A549 treated with Mapracorat at 1 μM for 4 hours (cell line): ENCODE results near the gene COX7A1. TPM values are rescaled to one million over a fixed set of nuclear protein-coding genes. Genes with fewer than 3 reads are reported as not detected.

Source experiments
- total RNA-seq: library from RNA; stranded (reverse); fragments of 200-300 nt; extraction: Qiagen RNA extraction; gene quantifications from 5 replicates; pipeline ENCODE4 v1.2.3, GENCODE V29; 2022

Gene COX7A1
- not detected in 5 replicates for total RNA-seq

DNA sequence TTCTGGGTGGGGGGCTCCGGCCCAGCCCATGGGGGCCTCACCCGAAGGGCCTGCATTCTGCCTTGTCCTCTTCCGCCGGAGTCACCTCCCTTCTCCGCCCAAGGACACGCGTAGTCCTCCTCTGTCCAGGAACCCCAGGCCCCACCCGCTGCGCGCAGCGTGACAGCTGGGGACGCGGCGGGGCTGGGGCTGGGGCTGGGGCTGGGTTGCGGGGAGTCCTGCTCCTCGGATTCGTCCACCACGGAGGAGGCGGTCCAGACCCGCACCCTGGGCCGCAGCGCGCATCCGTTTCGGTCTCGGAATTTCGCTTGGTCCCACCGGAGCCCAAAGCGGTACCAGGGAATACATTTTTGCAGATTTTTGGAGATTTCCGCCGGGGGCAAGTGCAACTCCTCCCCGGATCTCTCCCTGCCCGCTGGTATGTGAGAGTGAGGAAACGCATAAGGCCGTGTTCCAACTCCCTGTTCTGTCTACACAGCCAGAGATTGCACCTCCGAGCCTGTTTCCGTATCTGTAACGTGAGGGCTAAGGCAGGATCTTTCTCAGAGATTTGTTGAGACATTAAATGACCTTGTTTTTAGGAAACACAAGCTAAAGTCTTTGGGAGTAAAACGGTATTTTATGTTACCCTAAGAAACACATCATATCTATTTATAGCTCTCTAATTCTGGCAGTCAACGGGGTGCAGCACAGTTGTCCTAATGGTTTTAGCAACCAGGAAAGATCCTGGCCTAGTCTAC, at the start of gene COX7A1:
TSS of gene COX7A1 (minus strand) at position 96 of the 740 bp plus-strand sequence. CDS start at position 56, 40 bp downstream.

DNA sequence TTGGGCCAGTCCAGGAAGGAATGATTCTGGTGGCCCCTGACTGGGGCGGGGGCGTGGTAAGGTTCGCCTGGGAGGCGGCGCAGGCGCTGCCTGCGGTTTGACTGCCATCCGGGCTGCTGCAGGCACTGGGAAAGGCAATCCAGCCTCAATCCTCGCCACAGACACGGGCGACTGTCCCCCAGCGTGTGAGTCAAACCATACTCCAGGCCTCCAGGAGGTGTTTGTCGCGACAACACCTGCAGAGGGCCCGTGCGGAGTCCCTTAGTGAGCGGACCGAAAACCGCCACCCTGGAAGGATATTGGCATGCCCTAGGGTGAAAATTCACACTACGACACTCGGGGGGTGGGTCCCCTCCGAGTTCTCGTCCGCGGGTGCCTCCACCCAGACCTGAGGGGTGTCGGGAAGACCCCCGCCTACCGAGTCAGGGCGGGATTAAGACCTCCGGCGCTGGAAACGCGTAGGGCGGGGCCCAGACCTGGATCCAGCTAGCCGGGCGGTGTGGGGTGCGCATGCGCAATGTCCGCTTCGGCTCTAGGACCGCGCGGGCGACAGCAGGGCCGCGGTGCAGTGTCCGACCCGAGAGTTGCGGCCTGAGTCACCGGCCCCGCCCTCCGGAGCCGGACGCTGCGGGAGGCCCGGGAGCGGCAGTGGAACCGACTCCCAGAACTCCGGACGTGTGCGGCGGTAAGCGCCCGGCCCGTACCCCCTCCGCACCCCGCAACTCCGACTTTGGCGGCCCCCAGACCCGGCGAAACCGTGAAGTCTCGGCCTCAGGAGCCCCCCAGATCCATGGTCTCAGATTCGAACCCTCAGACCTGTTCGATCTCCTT, 12.6 kb downstream of the COX7A1 start, which contains the start of gene CAPNS1:
TSS of gene CAPNS1 (plus strand) at position 594 of the 831 bp plus-strand sequence. CDS start 946 bp downstream, outside the sequence.

DNA sequence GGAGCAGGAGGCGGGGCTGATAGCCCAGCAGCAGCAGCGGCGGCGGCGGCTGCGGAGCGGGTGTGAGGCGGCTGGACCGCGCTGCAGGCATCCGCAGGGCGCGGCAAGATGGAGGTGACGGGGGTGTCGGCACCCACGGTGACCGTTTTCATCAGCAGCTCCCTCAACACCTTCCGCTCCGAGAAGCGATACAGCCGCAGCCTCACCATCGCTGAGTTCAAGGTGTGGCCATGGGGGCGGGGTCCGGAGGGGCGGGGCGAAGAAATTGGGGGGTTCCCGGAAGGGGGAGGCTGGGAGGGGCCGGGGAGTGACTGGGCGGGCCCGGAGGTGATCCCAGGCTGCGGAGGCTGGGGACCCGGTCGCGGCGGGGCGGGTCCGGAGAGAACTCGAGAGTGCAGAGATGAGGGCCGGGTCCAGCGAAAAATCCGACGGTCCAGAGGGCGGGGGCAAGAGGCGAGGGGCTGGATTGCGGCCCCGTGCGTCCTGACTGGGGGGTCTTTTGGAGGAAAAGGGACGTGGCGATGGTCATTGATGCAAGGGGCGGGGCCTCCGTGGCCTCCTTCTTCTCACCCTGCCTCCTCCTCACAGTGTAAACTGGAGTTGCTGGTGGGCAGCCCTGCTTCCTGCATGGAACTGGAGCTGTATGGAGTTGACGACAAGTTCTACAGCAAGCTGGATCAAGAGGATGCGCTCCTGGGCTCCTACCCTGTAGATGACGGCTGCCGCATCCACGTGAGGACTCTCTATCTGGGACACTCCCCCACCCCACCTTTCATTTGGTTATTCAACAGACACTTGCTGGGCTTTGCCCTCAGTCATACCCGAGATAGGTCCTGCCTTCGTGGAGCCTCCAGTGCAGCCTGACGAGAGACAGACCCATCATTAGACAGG, 36.5 kb downstream of the COX7A1 start, which contains the start of gene TBCB:
TSS of gene TBCB (plus strand) at position 16 of the 891 bp plus-strand sequence. CDS start at position 109, 93 bp downstream.

DNA sequence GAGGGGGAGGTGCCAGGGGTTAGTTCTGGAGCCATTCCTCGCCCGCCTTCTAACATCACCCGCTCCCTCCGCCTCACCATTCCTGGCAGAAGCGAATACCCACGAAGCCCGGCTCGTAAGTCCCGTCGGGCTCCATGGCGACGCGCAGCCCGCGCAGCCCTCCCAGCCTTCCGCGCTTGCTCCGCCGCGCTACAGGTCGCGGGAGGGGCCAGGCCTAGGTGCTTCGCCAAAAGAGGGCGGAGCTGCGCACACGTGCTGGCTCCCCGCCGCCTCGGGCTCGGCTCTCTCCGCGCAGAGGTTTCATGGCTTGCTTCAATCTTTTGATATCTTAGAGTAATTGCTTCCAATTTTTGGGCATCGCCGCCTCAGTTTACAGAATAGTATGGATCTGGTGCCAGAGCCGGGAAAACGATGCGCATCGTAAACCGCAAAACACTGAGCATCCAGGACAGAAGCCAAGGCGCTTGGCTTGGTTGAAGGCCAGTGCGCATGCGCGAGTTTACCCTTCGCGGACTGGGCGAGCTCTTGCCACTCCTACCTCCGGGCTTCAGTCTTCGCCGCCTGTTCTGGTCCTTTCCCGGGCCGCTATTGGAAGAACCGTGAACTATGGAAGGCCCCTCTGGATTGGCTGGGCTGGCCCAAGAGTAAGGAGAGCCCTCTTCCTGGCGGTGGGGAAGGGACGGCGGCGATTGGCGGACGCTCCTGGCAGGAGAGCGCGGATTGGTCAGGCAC, 37.4 kb downstream of the COX7A1 start, which contains the start of gene POLR2I:
TSS of gene POLR2I (minus strand) at position 155 of the 732 bp plus-strand sequence. CDS start at position 136, 19 bp downstream.

DNA sequence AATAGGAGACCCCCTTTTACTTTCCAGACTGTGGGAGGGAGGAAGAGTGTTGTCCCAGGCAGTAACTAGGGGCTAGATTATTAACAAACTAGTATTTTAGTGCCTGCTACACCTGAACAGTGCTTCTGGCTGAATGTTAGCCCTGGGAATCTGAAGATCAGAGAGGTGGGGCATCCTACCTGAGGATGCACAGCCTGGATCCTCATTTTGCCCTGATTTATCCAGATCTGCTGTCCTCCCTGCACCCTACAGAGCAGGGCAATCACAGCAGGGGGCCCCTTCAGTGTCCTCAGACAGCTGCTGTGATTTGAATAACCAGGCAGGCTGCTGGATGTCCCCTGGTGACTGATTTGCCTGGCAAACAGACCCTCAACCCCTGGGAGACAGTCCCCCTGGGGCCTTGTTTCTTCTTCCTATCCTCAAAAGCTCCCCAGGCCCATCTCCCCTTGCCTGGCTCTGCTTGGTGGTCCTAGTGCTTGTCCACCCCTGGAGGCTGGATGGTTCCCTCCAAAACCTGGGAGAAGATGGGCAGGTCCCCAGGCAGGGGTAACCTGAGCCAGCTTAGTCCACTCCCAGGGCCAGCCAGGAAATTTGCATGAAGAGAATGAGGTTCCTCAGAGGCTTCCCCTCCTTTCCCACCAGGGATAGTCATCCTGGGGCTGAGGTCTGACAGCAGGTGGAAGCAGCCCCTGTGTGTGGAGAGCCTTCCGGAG, 41.6 kb downstream of the COX7A1 start, which contains the start of gene OVOL3:
TSS of gene OVOL3 (plus strand) at position 657 of the 713 bp plus-strand sequence. CDS start 60 bp downstream, outside the sequence.

Other genes starting within 250 kb of the COX7A1 start
- 0.30 to 0.45 TPM (median 0.35 TPM) in 5 replicates for gene HCST, start 249.9 kb downstream of the COX7A1 start, total RNA-seq
- not detected in 5 replicates for gene TYROBP, start 244.2 kb downstream of the COX7A1 start, total RNA-seq
- gene LRFN3, start 216.1 kb downstream of the COX7A1 start, total RNA-seq, result 12.9 to 23.3 TPM (median 21.0 TPM) in 5 replicates
- gene SDHAF1, start 157.3 kb downstream of the COX7A1 start, total RNA-seq, result 28.4 to 51.5 TPM (median 47.8 TPM) in 5 replicates
- gene SYNE4, start 143.6 kb downstream of the COX7A1 start, total RNA-seq, result 0.11 to 0.28 TPM (median 0.15 TPM) in 5 replicates
- 21.2 to 31.5 TPM (median 22.9 TPM) in 5 replicates for gene ALKBH6, start 138.2 kb downstream of the COX7A1 start, total RNA-seq
- gene CLIP3, start 119.6 kb downstream of the COX7A1 start, total RNA-seq, result 0.72 to 1.3 TPM (median 0.84 TPM) in 5 replicates
- gene THAP8, start 98.2 kb downstream of the COX7A1 start, total RNA-seq, result 4.9 to 8.1 TPM (median 6.5 TPM) in 5 replicates
- gene WDR62, start 97.5 kb downstream of the COX7A1 start, total RNA-seq, result 19.3 to 30.3 TPM (median 26.1 TPM) in 5 replicates
- 0.29 to 0.78 TPM (median 0.41 TPM) in 4 of 5 replicates, not detected in the other for gene OVOL3, start 41.3 kb downstream of the COX7A1 start, total RNA-seq
- 235 to 264 TPM (median 260 TPM) in 5 replicates for gene POLR2I, start 37.6 kb downstream of the COX7A1 start, total RNA-seq
- gene TBCB, start 37.0 kb downstream of the COX7A1 start, total RNA-seq, result 470 to 583 TPM (median 556 TPM) in 5 replicates
- gene CAPNS1, start 12.4 kb downstream of the COX7A1 start, total RNA-seq, result 1,613 to 2,236 TPM (median 2,124 TPM) in 5 replicates
- 3.9 to 5.2 TPM (median 4.3 TPM) in 5 replicates for gene ZNF565, start 62.2 kb upstream of the COX7A1 start, total RNA-seq
- gene ZNF146, start 62.7 kb upstream of the COX7A1 start, total RNA-seq, result 105 to 154 TPM (median 113 TPM) in 5 replicates
- gene ZFP14, start 226.8 kb upstream of the COX7A1 start, total RNA-seq, result 1.4 to 2.6 TPM (median 2.3 TPM) in 5 replicates